Middle frontal gyrus (tissue), 1 donor: ENCODE measurements around the gene EP400.
"Not testable (repeated sequence)": the region's sequence is repeated elsewhere in the genome, so short reads cannot be mapped to it uniquely, and the experiment has no call there.

Experiments used
- DNase-seq: peaks from one replicate; pipeline ENCODE4 v3.0.0-alpha.2; 2015; ENCODE audit warnings: low spot score; ENCODE audit errors: extremely low spot score

Gene EP400

DNA sequence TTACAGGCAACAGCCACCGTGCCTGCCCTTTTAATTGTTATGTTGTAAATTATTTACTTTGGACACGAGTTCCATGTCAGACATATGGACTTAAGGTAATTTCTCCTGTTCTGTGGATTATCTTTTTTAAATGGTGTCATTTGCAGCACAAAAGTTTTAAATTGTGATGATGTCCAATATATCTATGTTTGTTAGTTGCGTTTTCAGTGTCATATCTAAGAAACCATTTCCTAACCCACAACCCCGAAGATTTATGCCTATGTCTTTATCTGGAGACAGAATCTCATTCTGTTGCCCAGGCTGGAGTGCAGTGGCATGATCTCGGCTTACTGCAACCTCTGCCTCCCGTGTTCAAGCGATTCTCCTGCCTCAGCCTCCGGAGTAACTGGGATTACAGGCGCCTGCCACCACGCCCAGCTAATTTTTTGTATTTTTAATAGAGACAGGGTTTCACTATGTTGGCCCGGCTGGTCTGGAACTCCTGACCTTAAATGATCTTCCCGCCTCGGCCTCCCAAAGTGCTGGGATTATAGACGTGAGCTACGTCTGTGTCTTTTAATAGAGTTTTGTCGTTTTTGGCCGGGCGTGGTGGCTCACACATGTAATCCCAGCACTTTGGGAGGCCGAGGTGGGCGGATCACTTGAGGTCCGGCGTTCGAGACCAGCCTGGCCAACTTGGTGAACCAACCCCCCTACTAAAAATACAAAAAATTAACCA is 870 bp upstream of the EP400 start:
- DNase-seq, result not testable (repeated sequence)

DNA sequence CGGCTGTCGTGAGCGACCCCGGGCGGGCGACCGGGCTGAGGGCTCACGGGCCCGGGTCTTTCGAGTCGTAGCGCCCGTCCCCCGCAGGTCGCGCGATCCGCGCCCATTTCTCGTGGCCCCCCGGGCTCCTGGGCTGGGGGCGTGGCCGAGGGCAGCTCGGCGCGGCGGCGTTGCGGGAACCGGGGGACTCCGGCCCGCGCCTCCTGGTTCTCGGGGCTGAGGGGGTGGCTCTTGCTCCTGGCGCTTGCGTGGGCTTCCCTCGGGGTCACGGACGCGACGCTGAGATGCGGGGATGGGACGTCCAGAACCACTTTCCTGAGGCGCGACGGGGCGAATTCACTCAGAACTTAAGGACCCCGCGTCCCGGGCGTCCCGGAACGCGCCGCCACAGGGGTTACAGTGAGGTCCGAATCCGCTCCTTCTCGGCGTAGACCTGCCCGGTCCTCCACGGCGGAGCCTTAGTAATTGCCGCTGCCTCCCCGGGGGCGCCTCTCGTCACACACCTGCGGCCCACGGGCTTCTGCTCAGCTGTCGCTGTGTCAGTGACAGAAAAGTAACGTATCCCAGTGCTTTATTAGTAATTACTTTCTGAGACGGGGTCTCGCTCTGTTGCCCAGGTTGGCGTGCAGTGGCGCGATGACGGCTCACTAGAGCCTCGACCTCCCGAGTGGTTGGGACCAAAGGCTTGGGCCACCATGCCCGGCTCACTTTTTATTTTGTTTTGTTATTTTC is 606 bp downstream of the EP400 start:
- DNase-seq, result no peak

DNA sequence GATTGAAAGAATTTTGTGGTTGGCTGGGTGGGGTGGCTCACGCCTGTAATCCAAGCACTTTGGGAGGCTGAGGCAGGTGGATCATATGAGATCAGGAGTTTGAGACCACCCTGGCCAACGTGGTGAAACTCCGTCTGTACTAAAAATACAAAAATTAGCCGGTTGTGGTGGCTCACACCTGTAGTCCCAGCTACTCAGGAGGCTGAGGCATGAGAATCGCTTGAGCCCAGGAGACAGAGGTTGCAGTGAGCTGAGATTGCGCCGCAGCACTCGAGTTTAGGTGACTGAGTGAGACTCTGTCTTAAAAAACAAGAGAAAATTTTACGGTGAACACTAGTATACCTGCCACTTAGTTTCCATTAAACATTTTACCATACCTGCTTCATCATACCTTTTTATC is 4.1 kb downstream of the EP400 start:
- DNase-seq, result not testable (repeated sequence)

DNA sequence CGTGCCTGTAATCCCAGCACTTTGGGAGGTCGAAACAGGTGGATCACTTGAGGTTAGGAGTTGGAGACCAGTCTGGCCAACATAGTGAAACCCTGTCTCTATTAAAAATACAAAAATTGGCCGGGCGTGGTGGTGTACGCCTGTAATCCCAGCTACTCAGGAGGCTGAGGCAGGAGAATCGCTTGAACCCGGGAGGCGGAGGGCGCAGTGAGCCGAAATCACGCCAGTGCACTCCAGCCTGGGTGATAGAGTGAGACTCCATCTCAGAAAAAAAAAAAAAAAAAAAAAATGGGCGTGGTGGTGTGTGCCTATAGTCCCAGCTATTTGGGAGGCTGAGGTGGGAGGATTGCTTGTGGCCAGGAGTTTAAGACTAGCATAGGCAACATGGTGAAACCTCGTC is 4.7 kb downstream of the EP400 start:
- DNase-seq, result not testable (repeated sequence)

DNA sequence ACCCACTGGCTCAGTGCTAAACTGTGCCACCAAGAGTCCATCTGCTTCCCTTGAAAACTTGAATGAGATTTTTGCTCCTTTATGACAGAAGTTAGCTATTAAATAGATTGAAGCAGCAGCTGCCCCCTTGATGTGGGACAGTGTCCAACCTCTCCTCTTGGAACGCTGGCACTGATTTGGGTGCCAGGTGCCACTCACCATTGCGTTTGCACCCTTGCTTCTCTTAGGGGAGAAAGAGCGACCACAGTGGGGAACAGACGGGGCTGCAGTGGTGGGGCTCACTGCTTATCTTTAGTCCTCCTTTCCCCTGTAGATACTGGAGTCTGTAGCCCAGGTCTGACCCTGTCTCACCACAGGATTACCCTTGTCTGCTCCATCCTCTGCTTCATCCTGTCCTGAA is 9.4 kb downstream of the EP400 start:
- no peak for DNase-seq

DNA sequence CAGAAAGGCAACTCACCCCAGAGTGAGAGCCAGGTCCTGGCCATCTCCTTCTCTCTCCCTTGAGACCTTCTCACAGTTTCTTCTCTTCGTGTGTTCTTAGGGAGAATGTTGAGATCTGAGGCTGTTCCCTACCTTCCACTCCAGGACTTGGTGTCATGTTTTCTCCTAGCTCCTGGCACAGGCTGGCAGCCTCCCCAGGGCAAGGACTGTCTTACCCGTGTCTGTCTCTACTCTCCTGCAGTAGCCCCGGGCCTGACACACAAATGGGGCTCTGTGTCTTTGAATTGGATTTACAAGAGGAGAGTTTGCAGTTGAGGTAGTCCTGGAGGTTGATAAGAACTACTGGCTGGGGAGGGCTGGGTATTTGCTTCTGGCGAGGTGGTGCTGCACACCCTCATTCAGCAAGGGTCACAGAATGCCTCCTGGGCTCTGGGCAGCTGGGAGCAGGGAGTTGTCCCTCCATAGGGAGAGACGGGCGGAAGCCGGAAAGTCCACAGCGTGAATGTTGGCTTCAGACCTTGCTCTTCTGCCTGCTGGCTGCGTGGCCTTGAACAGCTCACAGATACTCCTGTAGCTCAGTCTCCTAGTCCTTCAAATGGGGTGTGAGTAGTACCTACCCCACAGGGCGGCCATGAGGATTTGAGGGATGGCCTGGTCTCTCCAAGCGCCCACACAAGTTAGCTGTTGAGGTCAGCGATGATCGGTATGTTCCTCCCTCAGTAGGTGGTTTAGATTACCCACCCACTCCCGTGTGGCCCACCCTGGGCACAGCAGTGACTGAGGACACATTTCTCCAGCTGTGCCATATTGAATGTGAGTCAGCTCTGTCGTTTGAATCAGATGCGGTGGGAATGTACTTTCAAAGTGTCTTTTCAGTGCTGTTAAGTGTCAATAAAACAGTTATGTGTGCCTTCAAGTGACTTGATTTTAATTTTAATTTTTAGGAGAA is 10.2 kb downstream of the EP400 start:
- no peak for DNase-seq

DNA sequence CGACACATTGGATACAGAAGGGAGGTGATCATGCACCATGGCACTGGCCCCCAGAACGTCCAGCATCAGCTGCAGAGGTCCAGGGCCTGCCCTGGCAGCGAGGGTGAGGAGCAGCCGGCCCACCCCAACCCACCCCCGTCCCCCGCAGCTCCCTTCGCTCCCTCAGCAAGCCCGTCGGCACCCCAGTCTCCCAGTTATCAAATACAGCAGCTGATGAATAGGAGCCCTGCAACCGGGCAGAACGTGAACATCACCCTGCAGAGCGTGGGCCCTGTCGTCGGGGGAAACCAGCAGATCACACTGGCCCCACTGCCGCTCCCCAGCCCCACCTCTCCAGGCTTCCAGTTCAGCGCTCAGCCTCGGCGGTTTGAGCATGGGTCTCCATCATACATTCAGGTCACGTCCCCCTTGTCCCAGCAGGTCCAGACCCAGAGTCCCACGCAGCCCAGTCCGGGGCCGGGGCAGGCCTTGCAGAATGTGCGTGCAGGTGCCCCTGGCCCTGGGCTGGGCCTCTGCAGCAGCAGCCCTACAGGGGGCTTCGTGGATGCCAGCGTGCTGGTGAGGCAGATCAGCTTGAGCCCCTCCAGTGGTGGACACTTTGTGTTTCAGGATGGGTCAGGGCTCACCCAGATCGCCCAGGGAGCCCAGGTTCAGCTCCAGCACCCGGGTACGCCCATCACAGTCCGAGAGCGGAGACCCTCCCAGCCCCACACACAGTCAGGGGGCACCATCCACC is 11.0 kb downstream of the EP400 start:
- not testable (repeated sequence) for DNase-seq

DNA sequence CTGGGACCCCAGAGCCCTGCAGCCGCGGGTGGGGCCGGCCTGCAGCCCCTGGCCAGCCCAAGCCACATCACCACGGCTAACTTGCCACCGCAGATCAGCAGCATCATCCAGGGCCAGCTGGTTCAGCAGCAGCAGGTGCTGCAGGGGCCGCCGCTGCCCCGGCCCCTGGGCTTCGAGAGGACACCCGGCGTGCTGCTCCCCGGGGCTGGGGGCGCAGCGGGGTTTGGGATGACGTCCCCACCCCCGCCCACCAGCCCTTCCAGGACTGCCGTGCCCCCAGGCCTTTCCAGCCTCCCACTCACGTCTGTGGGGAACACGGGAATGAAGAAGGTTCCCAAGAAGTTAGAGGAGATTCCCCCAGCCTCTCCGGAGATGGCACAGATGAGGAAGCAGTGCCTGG is 11.6 kb downstream of the EP400 start:
- not testable (repeated sequence) for DNase-seq

DNA sequence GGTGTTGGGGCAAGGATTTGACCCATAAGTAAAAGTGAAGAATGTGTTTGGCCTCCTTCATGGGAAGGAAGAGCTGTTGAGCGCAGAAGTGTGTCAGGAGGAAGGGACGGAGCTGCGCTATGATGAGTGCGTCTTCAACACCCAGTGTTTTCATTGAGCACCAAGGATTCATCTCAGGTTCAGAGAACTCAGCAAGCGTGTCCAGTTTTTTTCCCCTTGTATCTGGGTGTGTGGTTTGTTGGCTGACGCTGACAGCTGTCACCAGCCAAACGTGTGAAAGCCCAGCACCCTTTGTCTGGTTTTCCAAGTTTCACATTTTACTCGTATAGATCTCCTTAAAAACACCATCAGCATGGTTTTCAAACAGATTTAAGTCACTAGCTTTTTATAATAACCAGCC is 12.3 kb downstream of the EP400 start:
- no peak for DNase-seq

DNA sequence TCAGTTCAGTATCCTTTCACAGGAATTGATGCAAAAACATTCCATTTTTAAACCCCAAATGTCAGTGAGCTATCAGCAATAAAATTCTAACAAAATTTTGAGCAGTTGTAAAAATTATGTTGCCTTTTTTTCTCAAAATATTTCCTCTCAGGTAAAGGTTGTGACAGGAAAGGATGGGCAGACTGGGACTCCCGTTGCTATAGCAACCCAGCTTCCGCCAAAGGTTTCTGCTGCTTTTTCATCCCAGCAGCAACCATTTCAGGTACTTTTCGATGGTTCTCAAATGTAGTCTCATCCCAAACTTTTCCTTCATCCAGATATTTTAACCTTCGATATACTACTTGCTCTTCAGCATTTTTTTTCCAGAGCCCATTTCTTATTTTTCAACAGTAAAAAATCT is 13.6 kb downstream of the EP400 start:
- DNase-seq, result no peak

DNA sequence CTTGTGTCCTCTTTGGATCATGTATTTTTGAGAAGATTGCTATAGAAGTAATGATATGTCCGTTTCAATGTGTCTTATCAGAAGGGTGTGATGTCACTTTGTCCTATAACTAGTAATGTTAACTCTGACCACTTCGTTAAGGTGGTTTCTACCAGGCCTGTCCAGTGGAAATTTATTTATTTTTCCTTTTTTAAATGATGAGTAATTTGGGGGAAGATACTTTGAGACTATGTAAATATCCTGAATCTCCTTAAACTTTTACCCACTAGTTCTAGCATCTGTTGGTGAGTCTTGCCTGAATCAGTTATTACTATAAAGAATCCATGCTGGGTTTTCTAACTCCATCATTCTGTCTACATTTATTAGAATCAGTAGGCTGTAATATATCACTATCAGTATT is 15.3 kb downstream of the EP400 start:
- no peak for DNase-seq

DNA sequence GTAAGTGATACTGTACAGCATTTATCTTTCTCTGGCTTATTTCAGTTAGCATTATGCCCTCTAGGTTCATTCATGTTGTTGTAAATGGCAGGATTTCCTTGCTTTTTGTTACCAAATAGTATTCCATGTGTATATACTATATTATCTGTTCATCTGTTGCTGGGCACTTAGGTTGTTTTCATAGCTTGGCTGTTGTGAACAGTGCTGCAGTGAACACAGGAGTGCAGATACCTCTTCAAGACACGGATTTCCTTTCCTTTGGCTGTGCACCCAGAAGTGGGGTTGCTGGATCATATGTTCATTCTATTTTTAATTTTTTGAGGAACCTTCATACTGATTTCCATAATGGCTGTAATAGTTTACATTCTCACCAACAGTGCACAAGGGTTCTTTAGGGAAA is 21.5 kb downstream of the EP400 start:
- no peak for DNase-seq

DNA sequence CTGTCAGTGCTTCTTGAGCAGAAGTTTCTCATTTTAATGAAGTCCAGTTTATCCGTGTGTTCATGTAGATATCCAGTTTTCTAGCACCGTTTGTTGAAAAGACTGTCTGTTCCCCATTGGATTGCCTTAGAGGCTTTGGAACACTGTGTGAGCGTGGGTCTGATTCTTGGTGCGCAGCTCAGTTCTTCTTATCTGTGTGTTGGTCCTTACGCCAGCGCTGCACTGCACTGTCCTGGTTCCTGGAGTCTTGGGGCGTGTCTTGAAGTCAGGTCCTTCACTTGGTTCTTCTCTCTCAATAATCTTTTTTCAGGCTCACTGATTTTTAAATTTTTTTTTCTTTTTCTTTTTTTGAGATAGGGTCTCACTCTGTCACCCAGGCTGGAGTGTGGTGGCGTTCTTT is 25.5 kb downstream of the EP400 start:
- DNase-seq, result no peak

DNA sequence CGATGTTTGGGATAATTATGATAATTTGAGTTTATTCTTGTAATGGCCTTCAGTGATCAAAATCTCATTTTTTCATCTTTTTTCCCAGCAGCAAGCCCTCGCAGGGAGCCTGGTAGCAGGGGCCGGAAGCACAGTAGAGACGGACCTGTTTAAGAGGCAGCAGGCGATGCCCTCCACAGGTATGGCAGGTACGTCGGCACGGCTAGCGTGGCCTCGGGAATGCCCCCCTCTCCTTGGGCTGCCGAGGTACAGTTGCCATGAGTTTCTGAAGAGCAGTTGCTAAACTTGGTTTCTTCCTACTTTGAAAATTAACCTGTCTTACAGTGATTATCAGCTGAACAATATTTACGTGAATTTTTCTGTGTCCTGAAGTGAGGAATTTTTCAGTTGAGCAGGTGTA is 29.9 kb downstream of the EP400 start:
- DNase-seq, result no peak

DNA sequence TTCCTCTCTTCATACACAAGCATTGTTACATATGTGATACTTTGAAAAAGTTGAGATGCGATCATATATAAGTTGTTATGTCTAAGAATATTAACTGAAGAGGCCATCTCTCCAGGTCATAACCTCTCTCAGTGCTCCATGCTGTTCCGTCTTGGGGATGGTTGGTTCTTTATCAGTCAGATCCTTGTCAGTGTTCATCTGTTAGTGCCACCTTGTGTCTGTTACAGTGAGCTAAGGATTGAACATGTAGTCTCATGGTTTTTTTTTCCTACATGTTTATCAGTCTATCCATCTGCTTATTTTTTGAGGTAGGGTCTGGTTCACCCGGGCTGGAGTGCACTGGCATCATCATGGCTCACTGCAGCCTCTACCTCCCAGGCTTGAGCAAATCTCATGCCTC is 30.5 kb downstream of the EP400 start:
- no peak for DNase-seq

DNA sequence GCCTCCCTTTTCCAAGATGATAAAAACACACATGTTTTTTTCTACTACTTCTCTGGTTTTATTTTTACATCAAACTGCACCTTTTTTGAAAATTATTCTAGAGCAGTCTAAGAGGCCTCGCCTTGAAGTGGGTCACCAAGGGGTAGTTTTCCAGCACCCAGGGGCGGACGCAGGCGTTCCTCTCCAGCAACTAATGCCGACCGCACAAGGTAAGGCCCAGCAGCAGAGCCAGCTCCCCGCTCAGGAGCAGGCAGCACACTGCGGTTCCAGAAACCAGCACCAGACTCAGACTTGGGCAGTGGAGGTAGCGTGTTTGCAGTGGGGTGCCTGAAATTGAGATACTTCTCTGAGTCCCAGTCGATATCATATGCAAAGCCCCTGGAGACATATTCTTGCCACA is 31.6 kb downstream of the EP400 start:
- DNase-seq, result no peak

DNA sequence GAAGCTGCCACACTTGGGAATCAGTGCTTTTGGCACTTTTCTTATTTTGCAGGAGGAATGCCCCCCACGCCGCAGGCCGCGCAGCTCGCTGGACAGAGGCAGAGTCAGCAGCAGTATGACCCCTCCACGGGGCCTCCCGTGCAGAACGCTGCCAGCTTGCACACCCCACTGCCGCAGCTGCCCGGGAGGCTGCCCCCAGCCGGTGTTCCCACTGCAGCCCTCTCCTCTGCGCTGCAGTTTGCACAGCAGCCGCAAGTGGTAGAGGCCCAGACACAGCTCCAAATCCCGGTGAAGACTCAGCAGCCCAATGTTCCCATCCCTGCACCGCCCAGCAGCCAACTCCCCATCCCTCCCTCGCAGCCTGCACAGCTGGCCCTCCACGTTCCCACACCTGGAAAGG is 32.3 kb downstream of the EP400 start:
- DNase-seq, result no peak

DNA sequence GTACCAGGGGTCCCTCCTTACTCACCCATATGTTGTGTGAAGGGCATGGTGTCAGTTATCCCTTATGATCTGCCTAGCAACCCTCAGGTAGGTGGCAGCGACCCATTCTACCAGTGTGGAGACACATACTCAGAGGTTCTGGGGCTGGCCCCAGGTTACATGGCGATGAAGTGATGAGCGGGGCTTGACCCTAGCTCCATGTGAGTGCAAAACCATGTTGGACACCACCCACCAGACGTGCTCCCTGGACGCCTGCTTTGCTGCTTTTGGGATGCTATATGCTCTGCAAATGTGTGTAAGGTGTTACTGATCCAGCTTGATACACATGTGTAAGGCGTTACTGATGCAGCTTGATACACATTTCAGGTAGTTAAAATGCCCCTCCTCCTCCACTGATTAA is 33.3 kb downstream of the EP400 start:
- DNase-seq, result no peak

DNA sequence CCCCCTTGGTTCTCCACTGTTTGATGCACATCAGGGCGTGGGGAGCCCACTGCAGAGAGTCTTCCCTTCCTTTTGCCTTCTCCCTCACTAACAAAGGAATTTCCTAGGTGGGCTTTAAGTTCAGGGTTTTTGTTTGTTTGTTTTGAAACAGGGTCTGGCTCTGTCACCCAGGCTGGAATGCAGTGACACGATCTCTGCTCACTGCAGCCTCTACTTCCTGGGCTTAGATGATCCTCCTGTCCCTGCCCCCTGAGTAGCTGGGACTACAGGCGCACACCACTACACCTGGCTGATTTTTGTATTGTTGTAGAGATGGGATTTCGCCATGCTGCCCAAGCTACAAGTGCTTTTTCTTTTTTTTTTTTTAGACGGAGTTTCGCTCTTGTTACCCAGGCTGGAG is 33.8 kb downstream of the EP400 start:
- no peak for DNase-seq

DNA sequence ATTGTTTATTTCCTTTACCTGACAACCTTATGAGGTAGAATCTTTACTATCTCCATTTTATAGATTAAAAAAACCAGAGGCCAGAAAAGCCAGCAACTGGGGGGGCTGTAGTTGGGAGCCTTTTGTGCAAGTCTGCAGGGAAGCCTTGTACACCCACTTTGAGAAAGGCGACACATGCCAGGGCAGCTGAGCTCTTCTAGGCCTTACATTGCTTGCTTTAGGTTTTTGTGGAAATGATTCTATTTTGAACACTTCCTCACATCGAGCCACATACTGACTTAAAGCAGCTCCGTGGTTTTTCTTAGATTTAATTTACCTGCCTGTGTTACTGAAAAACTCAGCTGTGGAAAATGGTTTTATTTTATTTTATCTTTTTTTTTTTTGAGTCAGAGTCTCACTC is 34.6 kb downstream of the EP400 start:
- no peak for DNase-seq

DNA sequence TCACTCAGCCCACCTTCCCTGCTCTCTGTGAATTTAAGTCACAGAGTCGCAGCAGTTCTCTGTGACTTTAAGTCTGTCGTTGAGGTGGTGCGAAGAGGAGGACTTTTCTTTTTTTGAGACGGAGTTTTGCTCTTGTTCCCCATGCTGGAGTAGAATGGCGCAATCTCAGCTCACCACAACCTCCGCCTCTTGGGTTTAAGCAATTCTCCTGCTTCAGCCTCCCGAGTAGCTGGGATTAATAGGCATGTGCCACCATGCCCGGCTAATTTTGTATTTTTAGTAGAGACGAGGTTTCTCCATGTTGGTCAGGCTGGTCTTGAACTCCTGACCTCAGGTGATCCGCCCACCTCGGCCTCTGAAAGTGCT is 35.8 kb downstream of the EP400 start:
- DNase-seq, result not testable (repeated sequence)
